OCI-LY1 (cell line): ENCODE results near the gene P3H3.
"Not testable (repeated sequence)": the region's sequence is repeated elsewhere in the genome, so short reads cannot be mapped to it uniquely, and the experiment has no call there.

ENCODE experiments used
- H2AFZ ChIP-seq: fragments of 200-600 bp; sonication (generic), shearing (Covaris generic); 2 replicates; pipeline ENCODE4 v1.6.0; 2014; ENCODE audit warnings: antibody characterized with exemption, mild to moderate bottlenecking, low read length
- H3F3A ChIP-seq: fragments of 200-600 bp; sonication (generic), shearing (Covaris generic); 2 replicates; pipeline ENCODE4 v1.6.0; 2014; ENCODE audit warnings: mild to moderate bottlenecking, antibody characterized with exemption, low read length, moderate library complexity; ENCODE audit not compliant: insufficient read depth
- H3K27ac ChIP-seq: fragments of 200-600 bp; sonication (generic); 2 replicates; pipeline ENCODE4 v1.5.1; 2014; ENCODE audit warnings: low read length, mixed run types, mild to moderate bottlenecking, low read depth; ENCODE audit not compliant: poor library complexity, severe bottlenecking
- H3K27me3 ChIP-seq: fragments of 200-600 bp; sonication (generic); 2 replicates; pipeline ENCODE4 v1.6.0; 2014; ENCODE audit warnings: antibody characterized with exemption, mild to moderate bottlenecking, low read length, moderate library complexity; ENCODE audit not compliant: insufficient read depth
- H3K36me3 ChIP-seq: fragments of 200-600 bp; sonication (generic); 2 replicates; pipeline ENCODE4 v1.6.1; 2014; ENCODE audit warnings: mild to moderate bottlenecking, antibody characterized with exemption, low read length, moderate library complexity, mixed read lengths; ENCODE audit not compliant: insufficient read depth
- H3K4me1 ChIP-seq: fragments of 200-600 bp; sonication (generic); 2 replicates; pipeline ENCODE4 v1.5.1; 2014; ENCODE audit warnings: mild to moderate bottlenecking, low read length, moderate library complexity; ENCODE audit not compliant: insufficient read depth, severe bottlenecking
- H3K4me2 ChIP-seq: fragments of 200-600 bp; sonication (generic), shearing (Covaris generic); 2 replicates; pipeline ENCODE4 v1.6.1; 2014; ENCODE audit warnings: low read length
- H3K4me3 ChIP-seq: fragments of 200-600 bp; sonication (generic); 2 replicates; pipeline ENCODE4 v1.5.1; 2014; ENCODE audit warnings: low read length, low read depth, mild to moderate bottlenecking, mixed read lengths; ENCODE audit not compliant: poor library complexity, severe bottlenecking
- H3K79me2 ChIP-seq: fragments of 200-600 bp; shearing (Covaris generic); 2 replicates; pipeline ENCODE4 v1.6.1; 2016; ENCODE audit warnings: mixed run types, low read length, mixed read lengths; ENCODE audit not compliant: insufficient read depth
- H3K9ac ChIP-seq: fragments of 200-600 bp; sonication (generic), shearing (Covaris generic); 2 replicates; pipeline ENCODE4 v1.6.1; 2014; ENCODE audit warnings: mild to moderate bottlenecking, low read length, mixed read lengths
- H3K9me2 ChIP-seq: fragments of 200-600 bp; sonication (generic), shearing (Covaris generic); 2 replicates; pipeline ENCODE4 v1.6.1; 2014; ENCODE audit warnings: low read depth, mild to moderate bottlenecking, low read length, mixed read lengths
- H3K9me3 ChIP-seq: fragments of 200-600 bp; shearing (Covaris generic); 2 replicates; pipeline ENCODE4 v1.6.1; 2014; ENCODE audit warnings: low read length, mixed read lengths
- H4K20me1 ChIP-seq: fragments of 200-600 bp; sonication (generic), shearing (Covaris generic); 2 replicates; pipeline ENCODE4 v1.6.0; 2016; ENCODE audit warnings: mild to moderate bottlenecking, low read length; ENCODE audit not compliant: insufficient read depth
- EZH2 ChIP-seq: fragments of 200-600 bp; sonication (generic), shearing (Covaris generic); IDR thresholded peaks from 2 replicates; pipeline ENCODE4 v1.8.0; 2017; ENCODE audit warnings: borderline replicate concordance, mixed run types, mild to moderate bottlenecking, antibody characterized with exemption, low read length, moderate library complexity, mixed read lengths
- TF ChIP-seq, protein P1 (sequence below): fragments of 200-600 bp; sonication (generic), shearing (Covaris generic); IDR thresholded peaks from 2 replicates; pipeline ENCODE4 v1.5.1; 2017; ENCODE audit warnings: mild to moderate bottlenecking, antibody characterized with exemption, low read length, moderate library complexity, mixed read lengths

P3H3 gene

GRCh38 chr12:6868211-6869048 lies 40.2 kb downstream of the P3H3 start:
- peak overlapping the region; percentile 76 for H3K27ac ChIP-seq
- H4K20me1 ChIP-seq = peaks cover 3% of the 10 kb centered on the region; the same call in 1 of the 2 replicates
- H3K4me1 ChIP-seq = peaks cover 56% of the 10 kb centered on the region
- H3F3A ChIP-seq = peaks cover 13% of the 10 kb centered on the region
- H3K36me3 ChIP-seq = peaks cover 71% of the 10 kb centered on the region
- no peaks in the 10 kb centered on the region for H3K9me2 ChIP-seq
- peak overlapping the region; percentile 99 for H3K9ac ChIP-seq
- no peaks in the 10 kb centered on the region for H3K27me3 ChIP-seq
- H2AFZ ChIP-seq = no peak overlapping the region
- peak overlapping the region; percentile 91 for H3K4me3 ChIP-seq
- H3K9me3 ChIP-seq = no peaks in the 10 kb centered on the region
- H3K79me2 ChIP-seq = peaks cover 8% of the 10 kb centered on the region
- H3K4me2 ChIP-seq = peak overlapping the region; percentile 99
- TF ChIP-seq, protein P1, sequence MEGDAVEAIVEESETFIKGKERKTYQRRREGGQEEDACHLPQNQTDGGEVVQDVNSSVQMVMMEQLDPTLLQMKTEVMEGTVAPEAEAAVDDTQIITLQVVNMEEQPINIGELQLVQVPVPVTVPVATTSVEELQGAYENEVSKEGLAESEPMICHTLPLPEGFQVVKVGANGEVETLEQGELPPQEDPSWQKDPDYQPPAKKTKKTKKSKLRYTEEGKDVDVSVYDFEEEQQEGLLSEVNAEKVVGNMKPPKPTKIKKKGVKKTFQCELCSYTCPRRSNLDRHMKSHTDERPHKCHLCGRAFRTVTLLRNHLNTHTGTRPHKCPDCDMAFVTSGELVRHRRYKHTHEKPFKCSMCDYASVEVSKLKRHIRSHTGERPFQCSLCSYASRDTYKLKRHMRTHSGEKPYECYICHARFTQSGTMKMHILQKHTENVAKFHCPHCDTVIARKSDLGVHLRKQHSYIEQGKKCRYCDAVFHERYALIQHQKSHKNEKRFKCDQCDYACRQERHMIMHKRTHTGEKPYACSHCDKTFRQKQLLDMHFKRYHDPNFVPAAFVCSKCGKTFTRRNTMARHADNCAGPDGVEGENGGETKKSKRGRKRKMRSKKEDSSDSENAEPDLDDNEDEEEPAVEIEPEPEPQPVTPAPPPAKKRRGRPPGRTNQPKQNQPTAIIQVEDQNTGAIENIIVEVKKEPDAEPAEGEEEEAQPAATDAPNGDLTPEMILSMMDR = peak; percentile 48
- TF ChIP-seq EZH2 = no peak

DNA sequence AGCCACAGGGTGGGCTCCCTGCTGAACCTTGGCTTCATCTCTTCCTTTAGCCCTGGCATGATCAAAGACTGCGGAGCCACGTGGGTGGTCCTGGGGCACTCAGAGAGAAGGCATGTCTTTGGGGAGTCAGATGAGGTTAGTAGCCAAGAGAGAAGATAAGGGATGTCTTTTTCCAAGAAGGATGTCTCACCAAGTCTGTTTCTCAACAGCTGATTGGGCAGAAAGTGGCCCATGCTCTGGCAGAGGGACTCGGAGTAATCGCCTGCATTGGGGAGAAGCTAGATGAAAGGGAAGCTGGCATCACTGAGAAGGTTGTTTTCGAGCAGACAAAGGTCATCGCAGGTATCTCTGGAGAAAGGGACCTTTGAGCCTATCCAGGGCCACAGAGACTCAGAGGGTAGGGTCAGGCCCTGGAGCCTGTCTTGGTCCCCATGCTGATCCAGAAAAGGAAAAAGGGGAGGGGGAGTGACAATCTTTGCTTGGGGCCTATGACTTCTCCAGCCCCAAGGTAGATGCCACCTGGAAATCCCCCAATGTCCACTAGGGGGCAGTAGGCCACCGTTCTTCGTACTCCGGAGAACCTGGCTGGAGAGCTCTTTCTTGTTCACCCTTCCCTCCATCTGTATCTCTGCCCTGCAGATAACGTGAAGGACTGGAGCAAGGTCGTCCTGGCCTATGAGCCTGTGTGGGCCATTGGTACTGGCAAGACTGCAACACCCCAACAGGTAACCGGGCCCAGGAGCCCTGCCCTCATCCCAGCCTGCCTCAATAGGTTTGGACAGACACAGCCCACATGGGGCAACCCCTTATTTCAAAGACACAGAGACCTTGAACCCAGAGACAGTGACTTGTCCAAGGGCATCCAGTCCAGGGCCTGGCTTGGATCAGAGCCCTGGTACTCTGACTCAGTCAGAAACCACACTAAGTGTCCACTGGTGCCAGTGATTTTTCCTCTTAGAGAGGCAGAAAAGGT lies 41.1 kb downstream of the P3H3 start:
- Histone ChIP-seq H2AFZ (no peak overlapping the region), H3K27ac (peak overlapping the region; percentile 78), H3K4me2 (peak overlapping the region; percentile 99), H3K36me3 (peaks cover 64% of the 10 kb centered on the region), H4K20me1 (peaks cover 3% of the 10 kb centered on the region; the same call in 1 of the 2 replicates), H3K79me2 (peaks cover 8% of the 10 kb centered on the region), H3F3A (peaks cover 13% of the 10 kb centered on the region), H3K4me1 (peaks cover 61% of the 10 kb centered on the region), H3K4me3 (peak overlapping the region; percentile 91), H3K9me3 (no peaks in the 10 kb centered on the region), H3K27me3 (no peaks in the 10 kb centered on the region), H3K9me2 (no peaks in the 10 kb centered on the region), H3K9ac (peak overlapping the region; percentile 99)
- TF ChIP-seq EZH2 = no peak
- TF ChIP-seq, protein P1 = peak; percentile 82

- Histone ChIP-seq H3K27ac (peak overlapping the region; percentile 78), H3K4me1 (peaks cover 61% of the 10 kb centered on the region), H3K4me2 (peak overlapping the region; percentile 99; the same call in 1 of the 2 replicates), H3K36me3 (peaks cover 64% of the 10 kb centered on the region), H3F3A (peaks cover 13% of the 10 kb centered on the region)
- H3K27me3 ChIP-seq, H3K79me2 ChIP-seq, H2AFZ ChIP-seq, H3K4me3 ChIP-seq, H3K9ac ChIP-seq, H3K9me3 ChIP-seq, H3K9me2 ChIP-seq, H4K20me1 ChIP-seq: not testable (repeated sequence)
These were observed 42.1 kb downstream of the P3H3 start for GRCh38 chr12:6870304-6870703.
